RWPE2 (cell line): ENCODE results near the gene GOLM1.

ENCODE experiments used
- ATAC-seq: fragments of 200-7000 bp; cut with Tn5 transposase; 3 replicates; pipeline ENCODE4 v1.9.1; 2021; ENCODE audit warnings: low read depth
- DNase-seq: peaks from one replicate; pipeline ENCODE4 v3.0.0-alpha.2; 2020; ENCODE audit warnings: low spot score
- H3K27ac ChIP-seq: fragments of 450-650 bp; 2 replicates; pipeline ENCODE4 v1.5.1; 2017; ENCODE audit warnings: mild to moderate bottlenecking; ENCODE audit not compliant: poor library complexity, severe bottlenecking
- H3K27me3 ChIP-seq: fragments of 250-450 bp; sonication (Bioruptor Pico); 2 replicates; pipeline ENCODE4 v1.5.1; 2021; ENCODE audit warnings: mild to moderate bottlenecking, moderate library complexity; ENCODE audit not compliant: insufficient read depth, poor library complexity, severe bottlenecking
- H3K36me3 ChIP-seq: fragments of 250-450 bp; sonication (Bioruptor Pico); 2 replicates; pipeline ENCODE4 v1.5.1; 2020; ENCODE audit warnings: low read depth, mild to moderate bottlenecking, moderate library complexity
- H3K4me1 ChIP-seq: fragments of 250-450 bp; sonication (Bioruptor Pico); 2 replicates; pipeline ENCODE4 v1.5.1; 2021; ENCODE audit warnings: mild to moderate bottlenecking, moderate library complexity; ENCODE audit not compliant: insufficient read depth, poor library complexity, severe bottlenecking
- H3K4me3 ChIP-seq: fragments of 250-450 bp; sonication (Bioruptor Pico); 2 replicates; pipeline ENCODE4 v1.5.1; 2021; ENCODE audit warnings: mild to moderate bottlenecking, moderate library complexity; ENCODE audit not compliant: severe bottlenecking
- H3K9me3 ChIP-seq: fragments of 250-450 bp; sonication (Bioruptor Pico); 2 replicates; pipeline ENCODE4 v1.5.1; 2021; ENCODE audit warnings: mild to moderate bottlenecking, moderate library complexity; ENCODE audit not compliant: severe bottlenecking
- TF ChIP-seq, protein P1 (sequence below): fragments of 450-650 bp; IDR thresholded peaks from one replicate; pipeline ENCODE4 v1.5.1; 2017; ENCODE audit warnings: mild to moderate bottlenecking, moderate library complexity; ENCODE audit not compliant: poor library complexity, severe bottlenecking

The GOLM1 gene

DNA sequence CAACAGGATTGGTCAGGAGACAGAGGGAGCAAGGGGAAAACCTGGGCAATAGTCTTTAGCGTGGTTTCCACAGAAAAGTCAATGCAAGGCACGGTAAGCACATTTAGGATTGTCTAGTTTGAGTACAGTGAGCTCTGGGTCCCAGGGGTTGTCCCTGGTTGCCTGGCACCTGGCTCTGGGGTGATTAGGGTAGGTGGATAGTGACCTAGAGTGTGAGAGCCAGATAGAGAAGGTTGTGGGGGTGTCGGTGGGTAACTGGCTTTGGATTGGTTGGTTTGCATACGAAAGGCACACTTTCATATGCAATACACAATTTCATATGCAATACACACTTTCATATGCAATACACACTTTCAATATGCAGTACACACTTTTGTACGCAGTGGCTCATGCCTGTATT lies 20.1 kb upstream of the GOLM1 start:
- ATAC-seq (no peak), DNase-seq (no peak)
- Histone ChIP-seq H3K36me3 (no peaks in the 10 kb centered on the region), H3K4me3 (no peak overlapping the region), H3K27me3 (no peaks in the 10 kb centered on the region), H3K4me1 (no peaks in the 10 kb centered on the region), H3K27ac (no peak overlapping the region), H3K9me3 (no peaks in the 10 kb centered on the region)
- TF ChIP-seq, protein P1, sequence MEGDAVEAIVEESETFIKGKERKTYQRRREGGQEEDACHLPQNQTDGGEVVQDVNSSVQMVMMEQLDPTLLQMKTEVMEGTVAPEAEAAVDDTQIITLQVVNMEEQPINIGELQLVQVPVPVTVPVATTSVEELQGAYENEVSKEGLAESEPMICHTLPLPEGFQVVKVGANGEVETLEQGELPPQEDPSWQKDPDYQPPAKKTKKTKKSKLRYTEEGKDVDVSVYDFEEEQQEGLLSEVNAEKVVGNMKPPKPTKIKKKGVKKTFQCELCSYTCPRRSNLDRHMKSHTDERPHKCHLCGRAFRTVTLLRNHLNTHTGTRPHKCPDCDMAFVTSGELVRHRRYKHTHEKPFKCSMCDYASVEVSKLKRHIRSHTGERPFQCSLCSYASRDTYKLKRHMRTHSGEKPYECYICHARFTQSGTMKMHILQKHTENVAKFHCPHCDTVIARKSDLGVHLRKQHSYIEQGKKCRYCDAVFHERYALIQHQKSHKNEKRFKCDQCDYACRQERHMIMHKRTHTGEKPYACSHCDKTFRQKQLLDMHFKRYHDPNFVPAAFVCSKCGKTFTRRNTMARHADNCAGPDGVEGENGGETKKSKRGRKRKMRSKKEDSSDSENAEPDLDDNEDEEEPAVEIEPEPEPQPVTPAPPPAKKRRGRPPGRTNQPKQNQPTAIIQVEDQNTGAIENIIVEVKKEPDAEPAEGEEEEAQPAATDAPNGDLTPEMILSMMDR: no peak

DNA sequence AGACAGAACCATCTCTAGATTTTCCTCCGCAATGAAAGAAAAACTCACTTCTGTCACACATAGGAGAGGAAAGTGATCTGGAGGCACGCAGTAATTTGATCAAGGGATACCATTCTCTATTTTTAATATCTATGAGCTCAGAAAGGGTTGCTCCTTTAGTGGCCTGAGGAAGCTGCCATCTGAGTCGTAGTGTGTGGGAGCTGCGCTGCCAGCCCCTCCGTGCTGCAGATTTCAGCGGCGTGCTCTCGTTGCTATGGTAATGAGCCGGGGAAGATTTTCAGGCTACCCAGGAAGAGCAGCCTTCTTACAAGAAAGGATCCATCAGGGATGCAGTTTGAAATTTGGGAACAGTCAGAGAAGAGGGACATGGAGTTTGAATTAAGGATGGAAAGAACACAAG lies 17.1 kb upstream of the GOLM1 start:
- Histone ChIP-seq H3K4me1 (no peaks in the 10 kb centered on the region), H3K36me3 (no peaks in the 10 kb centered on the region), H3K9me3 (no peaks in the 10 kb centered on the region), H3K27ac (no peak overlapping the region), H3K4me3 (no peak overlapping the region), H3K27me3 (no peaks in the 10 kb centered on the region)
- DNase-seq (no peak), ATAC-seq (no peak)
- TF ChIP-seq, protein P1: no peak

DNA sequence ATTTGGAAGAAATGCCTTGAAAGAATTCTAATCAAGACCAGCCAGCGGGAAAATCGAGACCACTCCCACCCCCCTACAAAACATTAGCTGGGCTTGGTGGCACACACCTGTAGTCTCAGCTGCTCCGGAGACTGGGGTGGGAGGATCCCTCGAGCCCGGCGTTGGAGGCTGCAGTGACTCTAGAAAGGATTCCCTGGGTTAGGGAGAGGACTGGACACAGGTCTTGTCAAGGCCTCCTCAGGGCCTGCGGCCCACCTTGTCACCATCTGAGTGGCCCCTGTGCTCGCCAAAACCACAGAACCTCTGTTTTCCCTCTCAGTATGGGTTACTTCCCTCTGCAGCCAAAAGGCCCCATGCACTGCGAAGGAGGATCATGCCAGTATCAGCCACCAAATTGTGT lies 16.5 kb upstream of the GOLM1 start:
- ATAC-seq: no peak
- H3K27ac ChIP-seq: no peak overlapping the region
- no peaks in the 10 kb centered on the region for H3K27me3 ChIP-seq
- no peak for DNase-seq
- no peak overlapping the region for H3K4me3 ChIP-seq
- H3K4me1 ChIP-seq: no peaks in the 10 kb centered on the region
- no peaks in the 10 kb centered on the region for H3K36me3 ChIP-seq
- no peaks in the 10 kb centered on the region for H3K9me3 ChIP-seq
- TF ChIP-seq, protein P1: no peak

DNA sequence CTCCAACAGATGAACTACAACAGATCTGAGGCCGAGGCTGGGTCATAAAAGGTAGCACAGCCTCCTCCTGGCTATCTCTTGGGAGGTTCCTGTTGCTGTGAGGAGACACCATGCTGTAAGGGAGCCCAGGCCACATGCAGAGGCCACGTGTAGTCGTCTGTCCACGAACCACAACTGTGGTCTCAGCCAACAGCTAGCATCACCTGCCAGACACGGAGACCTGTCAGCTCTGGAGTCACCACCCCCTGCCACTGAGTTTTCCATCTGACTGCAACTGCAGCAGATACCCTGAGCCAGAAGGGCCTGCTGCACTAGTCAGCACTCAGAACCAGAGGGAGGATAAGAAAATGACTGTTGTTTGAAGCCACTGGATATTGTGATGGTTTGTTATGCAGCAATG lies 12.7 kb upstream of the GOLM1 start:
- ATAC-seq (no peak), DNase-seq (no peak)
- Histone ChIP-seq H3K9me3 (no peaks in the 10 kb centered on the region), H3K4me1 (no peaks in the 10 kb centered on the region), H3K36me3 (no peaks in the 10 kb centered on the region), H3K27me3 (no peaks in the 10 kb centered on the region), H3K27ac (no peak overlapping the region), H3K4me3 (no peak overlapping the region)
- TF ChIP-seq, protein P1: no peak

DNA sequence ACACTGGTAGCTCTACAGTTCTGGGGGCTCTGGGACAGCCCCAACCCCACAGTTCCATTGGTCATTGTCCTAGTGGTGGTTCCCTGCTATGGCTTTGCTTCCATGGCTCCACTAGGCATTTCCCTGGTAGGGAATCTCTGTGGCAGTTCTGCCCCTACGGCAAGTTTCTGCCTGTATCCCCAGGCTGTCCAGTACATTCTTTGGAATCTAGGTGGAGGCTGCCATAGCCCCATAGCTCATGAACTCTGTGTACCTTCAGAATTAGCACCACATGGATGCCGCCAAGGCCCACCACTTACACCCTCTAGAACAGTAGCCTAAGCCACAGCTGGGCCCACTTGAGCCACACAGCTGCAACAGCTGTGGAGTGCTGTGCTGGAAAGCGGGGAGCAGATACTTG lies 3.3 kb upstream of the GOLM1 start:
- no peaks in the 10 kb centered on the region for H3K36me3 ChIP-seq
- no peak overlapping the region for H3K27ac ChIP-seq
- DNase-seq: no peak
- ATAC-seq: no peak
- no peak overlapping the region for H3K4me3 ChIP-seq
- H3K4me1 ChIP-seq: peaks cover 8% of the 10 kb centered on the region
- H3K9me3 ChIP-seq: no peaks in the 10 kb centered on the region
- TF ChIP-seq, protein P1: no peak
- H3K27me3 ChIP-seq: no peaks in the 10 kb centered on the region
